Upper lobe of left lung (tissue), 4 donors: ENCODE data around the gene TMEM178B.

Experiments
- CTCF ChIP-seq, 6 experiments: fragments of 450-650 bp in 4 of 6; fragments of 200-600 bp in 2 of 6; sonication (generic) in 2 of 6; IDR thresholded peaks; one replicate each; pipeline ENCODE4 v1.5.1; 2016 to 2019; ENCODE audit warnings: antibody characterized with exemption in 6 of 6
- POLR2AphosphoS5 ChIP-seq, 2 donors: sonication (generic); formaldehyde crosslinking; IDR thresholded peaks; one replicate each; pipeline ENCODE4 v1.5.1; 2017; ENCODE audit warnings: antibody characterized with exemption in 2 of 2

DNA sequence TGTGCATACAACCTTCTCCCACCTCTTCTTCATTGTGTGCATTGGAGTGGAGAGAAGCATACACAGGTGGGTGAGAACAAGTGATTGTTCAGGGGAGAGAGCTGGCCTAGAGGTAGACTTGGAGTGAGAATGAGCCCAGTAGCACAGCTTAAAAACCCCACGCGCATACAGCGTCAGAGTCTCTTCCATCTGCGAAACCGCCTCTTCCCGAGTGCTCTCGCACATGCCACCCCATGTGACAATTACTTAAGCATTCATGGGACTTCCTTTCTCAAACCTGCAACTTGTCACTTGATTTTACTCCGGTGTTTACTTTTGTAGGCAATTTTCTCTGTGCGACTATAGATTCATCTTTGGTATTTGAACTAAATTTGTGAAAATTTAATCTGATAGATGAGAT lies 300.6 kb downstream of the TMEM178B start:
- no peak for TF ChIP-seq CTCF (IDR thresholded peaks at IDR 0.05)
- no peak for TF ChIP-seq POLR2AphosphoS5 (IDR thresholded peaks at IDR 0.05)
